HG02798 (cell line): ENCODE data around the gene ZNRF3.
"Not testable (repeated sequence)": the region's sequence is repeated elsewhere in the genome, so short reads cannot be mapped to it uniquely, and the experiment has no call there.

Experiments used
- ATAC-seq: cut with Tn5 transposase; IDR thresholded peaks from one replicate; pipeline ENCODE4 v1.9.1; 2021; ENCODE audit warnings: mild to moderate bottlenecking; ENCODE audit not compliant: unreplicated experiment, poor library complexity

The ZNRF3 gene

DNA sequence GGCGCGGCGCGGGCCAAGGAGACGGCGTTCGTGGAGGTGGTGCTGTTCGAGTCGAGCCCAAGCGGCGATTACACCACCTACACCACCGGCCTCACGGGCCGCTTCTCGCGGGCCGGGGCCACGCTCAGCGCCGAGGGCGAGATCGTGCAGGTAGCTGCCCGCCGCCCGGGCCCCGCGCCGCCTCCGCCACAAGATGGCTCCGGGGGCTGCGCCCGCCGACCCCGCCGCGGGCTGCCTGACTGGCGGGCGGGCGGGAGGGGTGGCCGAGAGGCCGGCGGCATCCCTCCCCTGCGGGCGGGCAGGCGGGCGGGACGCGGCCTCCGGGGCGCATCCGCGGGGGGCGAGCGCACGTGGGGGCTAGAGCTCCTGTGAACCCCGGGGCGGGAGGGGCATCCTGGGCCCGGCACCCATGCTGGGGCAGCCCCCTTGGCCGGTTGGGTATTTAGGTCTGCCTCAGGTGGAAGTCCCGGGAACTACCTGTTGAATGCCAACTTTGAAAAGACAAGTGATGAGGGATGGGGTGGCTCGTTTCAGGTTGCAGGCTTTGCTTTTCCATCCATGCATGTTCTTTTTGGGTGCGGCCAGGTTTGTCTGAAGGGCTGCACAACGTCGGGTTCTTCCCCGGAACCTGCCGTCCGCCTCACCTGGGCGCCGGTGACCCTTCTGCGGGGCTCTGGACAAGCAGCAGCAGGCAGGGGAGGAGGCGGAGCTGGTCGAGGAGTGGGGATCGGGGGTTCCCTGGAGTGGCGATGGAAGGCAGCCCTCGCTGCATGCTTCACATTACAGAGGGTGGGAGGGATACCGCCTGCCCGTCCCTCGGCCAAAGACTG lies 760 bp downstream of the ZNRF3 start:
- peak; percentile 30 for ATAC-seq

- no peak for ATAC-seq
Observed at GRCh38 chr22:28884747-28885350, 1.5 kb downstream of the ZNRF3 start.

GRCh38 chr22:28885939-28886338 lies 2.6 kb downstream of the ZNRF3 start:
- no peak for ATAC-seq

DNA sequence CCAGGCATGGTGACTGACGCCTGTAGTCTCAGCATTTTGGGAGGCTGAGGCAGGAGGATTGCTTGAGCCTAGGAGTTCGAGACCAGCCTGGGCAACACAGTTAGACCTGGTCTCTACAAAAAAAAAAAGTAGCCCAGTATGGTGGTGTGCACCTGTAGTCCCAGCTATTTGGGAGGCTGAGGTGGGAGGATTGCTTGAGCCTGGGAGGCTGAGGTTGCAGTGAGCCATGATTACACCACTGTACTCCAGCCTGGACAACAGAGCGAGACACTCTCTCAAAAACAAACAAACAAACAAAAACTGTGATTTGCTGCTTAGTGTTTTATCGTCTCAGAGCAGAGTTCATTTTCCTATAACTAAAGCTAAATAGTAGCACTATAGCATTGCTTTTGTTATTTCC lies 3.3 kb downstream of the ZNRF3 start:
- ATAC-seq: not testable (repeated sequence)

DNA sequence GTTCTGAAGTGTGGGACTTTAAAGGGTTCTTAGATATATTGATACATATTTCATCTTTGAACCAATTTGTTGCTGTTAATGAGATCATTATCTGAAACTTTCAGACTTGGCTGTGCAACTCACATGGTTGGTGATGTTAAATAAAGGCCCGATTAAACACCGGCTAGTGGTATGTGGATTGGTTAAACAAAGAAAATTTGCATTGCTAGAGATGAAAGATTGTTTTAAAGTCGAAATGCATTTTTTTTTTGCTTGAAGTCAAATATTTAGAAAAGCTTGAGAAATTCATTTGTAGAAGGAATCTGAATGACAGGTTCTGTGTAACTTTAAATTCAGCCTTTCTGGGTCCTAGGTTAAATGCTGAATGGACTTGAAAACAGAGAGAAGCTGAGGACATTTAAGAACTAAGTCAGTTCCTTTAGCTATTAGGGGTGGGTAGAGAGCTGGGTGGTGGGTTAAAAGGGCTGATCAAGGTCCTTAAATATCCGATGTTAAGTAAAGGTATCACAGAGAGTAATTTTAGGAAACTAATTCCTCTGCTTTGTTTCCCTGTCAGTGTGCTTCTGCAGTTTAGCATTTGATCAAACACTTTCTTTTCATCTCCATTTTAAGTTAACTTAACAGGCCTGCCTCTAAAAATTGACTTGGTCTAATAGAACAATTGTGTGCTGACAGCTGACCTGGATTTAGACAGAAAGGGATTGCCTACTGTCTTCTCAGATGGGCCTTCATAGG lies 4.5 kb downstream of the ZNRF3 start:
- ATAC-seq: no peak

DNA sequence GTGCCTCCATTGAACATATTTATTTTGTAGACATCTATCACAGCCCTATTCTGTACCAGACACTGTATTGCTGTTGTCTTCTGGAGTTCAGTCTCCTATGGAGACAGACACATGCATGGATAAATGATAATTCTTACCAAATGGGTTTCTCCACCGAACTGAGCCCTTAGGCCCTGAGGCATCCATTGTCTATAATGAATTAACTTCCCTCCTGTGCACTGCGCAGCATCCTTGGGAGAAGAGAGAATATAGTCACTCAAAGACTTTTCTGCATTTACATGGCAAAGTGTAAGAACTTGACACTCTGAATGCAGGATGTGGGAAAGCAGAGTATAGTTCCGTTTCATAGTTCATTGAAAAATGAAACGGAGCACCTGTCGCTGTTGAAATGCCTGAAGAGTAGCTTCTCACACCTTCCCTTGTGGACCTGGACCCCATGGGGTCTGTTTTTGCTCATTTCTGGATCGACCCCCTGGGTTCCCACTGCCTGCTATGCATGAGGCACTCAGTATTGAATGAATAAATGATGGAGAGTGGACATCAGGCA lies 6.2 kb downstream of the ZNRF3 start:
- no peak for ATAC-seq

DNA sequence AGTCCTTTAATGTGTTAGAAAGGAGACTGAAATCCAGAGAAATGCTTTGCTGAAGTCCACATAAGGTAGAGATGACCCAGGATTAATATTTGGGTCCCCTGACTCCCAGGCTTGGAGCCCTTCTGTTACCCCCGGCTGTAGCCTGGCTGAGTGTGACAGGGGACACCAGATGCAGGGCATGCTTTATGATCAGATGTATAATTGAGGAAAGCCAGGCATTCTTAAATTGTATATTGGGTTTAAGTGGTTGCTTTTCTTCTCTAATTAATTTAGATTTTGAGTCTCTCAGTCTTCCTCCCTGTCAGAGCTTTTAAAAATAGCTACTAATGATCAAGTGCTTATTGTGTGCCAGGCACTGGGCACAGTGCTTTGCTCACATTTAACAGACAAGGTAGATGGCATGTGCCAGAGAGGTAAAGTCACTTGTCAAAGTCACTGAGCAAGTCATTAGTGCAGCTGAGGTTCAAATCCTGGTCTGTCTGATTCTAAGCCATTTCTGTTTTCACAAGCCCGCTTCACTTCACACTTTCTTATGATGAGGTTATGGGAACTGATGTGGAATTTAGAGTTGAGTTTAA lies 7.9 kb downstream of the ZNRF3 start:
- no peak for ATAC-seq

- no peak for ATAC-seq
Observed at GRCh38 chr22:28892175-28892731, 8.9 kb downstream of the ZNRF3 start.

GRCh38 chr22:28893810-28894209 lies 10.4 kb downstream of the ZNRF3 start:
- ATAC-seq: no peak

- ATAC-seq: no peak
Observed at GRCh38 chr22:28894334-28894733, 11.0 kb downstream of the ZNRF3 start.

GRCh38 chr22:28894807-28895206 lies 11.4 kb downstream of the ZNRF3 start:
- ATAC-seq: no peak

- no peak for ATAC-seq
Observed at GRCh38 chr22:28896611-28897010, 13.2 kb downstream of the ZNRF3 start.

DNA sequence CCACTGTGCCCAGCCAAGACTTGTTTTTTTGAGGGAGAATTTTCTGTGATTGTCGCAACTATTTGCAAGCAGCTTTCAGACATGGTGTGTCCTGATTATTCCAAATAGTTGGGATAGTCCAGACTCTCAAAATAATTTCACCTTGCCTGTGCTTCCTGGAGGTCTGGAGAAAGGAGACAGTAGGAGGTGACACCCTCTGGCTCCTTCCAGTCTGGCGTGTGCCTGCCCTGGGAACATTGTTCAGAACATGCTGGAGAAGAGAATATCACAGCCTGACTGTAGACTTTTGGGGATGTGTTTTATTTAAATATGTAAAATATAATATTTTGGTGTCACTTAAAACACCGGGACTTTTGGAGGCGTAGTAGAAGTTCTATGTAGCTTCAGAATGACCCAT lies 14.9 kb downstream of the ZNRF3 start:
- no peak for ATAC-seq

DNA sequence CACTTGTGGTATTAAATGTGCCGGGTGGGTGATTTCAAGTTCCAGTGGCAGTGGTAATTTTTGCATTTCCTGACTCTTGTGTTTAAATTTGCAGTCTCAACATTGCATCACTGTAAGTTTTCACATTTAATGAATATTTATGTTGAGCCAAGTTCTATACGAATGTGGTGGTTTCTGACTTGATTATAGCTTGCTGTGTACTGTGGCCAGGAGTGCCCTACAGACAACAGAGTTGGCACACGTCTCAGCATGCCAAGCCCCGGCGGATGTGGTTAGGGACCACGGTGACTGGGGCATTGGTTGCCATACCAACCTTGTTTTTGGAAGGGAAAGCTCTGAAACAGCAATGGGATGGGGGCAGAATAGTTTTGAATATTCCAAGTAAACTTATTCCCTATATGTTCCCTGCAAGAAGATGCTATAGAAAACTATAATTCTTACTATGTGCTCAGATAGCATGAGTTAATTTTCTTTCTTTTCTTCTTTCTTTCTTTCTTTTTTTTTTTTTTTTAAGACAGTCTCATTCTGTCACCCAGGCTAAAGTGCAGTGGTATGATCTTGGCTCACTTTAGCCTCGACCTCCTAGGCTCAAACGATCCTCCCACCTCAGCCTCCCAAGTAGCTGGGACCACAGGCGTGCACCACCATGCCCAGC lies 16.0 kb downstream of the ZNRF3 start:
- no peak for ATAC-seq

- ATAC-seq: no peak
Observed at GRCh38 chr22:28900379-28900925, 17.1 kb downstream of the ZNRF3 start.

GRCh38 chr22:28902490-28902889 lies 19.1 kb downstream of the ZNRF3 start:
- ATAC-seq: no peak

GRCh38 chr22:28903080-28903479 lies 19.7 kb downstream of the ZNRF3 start:
- ATAC-seq: no peak

DNA sequence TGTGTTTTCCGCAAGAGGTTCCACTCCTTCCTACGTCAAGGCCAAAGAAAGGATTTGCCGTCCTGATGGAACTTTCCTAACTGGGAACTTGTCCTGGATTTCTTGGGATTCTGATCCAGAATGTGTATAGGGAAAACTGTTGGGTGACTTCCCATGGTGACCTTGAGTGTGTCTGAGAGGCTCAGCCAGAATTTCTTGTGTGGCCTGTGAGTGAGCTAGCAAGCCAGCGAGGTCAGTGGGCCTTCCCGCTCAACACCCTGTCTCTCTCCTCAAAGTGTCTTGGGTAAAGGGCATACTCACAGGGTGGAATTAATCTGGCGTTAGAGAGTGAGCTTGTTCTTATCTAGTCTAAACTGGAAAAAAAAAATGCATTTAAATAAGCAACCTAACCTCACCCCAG lies 20.4 kb downstream of the ZNRF3 start:
- ATAC-seq: no peak

GRCh38 chr22:28904211-28904896 lies 21.0 kb downstream of the ZNRF3 start:
- ATAC-seq: no peak
